Panc1 (cell line): Measurements from ENCODE around the gene QRICH1. TPM values are rescaled to one million over a fixed set of nuclear protein-coding genes. Genes with fewer than 3 reads are reported as not detected.

Experiments
- ATAC-seq: fragments of 200-7000 bp; cut with Tn5 transposase; 2 replicates; pipeline ENCODE4 v1.9.1; 2020; ENCODE audit warnings: mild to moderate bottlenecking, moderate library complexity
- BruUV-seq: library from RNA; stranded (reverse); fragments of 400-500 nt; replicated peaks from 2 replicates; lab custom pipeline; 2021; lab: Mats Ljungman, UMichigan
- CTCF ChIA-PET: fragments of 300-600 bp; sonication (Branson Sonifier 250); formaldehyde crosslinking; loops from one replicate; lab custom pipeline; 2022; ENCODE audit warnings: antibody characterized with exemption; lab: Charles Lee
- POLR2A ChIA-PET: fragments of 300-600 bp; sonication (Branson Sonifier 250); formaldehyde crosslinking; loops from one replicate; lab custom pipeline; 2022; ENCODE audit warnings: antibody characterized with exemption; lab: Charles Lee
- DNase-seq: peaks from one replicate; pipeline ENCODE4 v3.0.0-alpha.2; 2010; ENCODE audit warnings: low read depth, low spot score
- H3K27ac ChIP-seq: 2 replicates; pipeline ENCODE4 v1.5.1; 2011; ENCODE audit warnings: mild to moderate bottlenecking, low read length, inconsistent platforms
- H3K27me3 ChIP-seq: fragments of 200-500 bp; sonication (Bioruptor generic); 2 replicates; pipeline ENCODE4 v1.6.0; 2014; ENCODE audit warnings: low read length, inconsistent platforms; ENCODE audit not compliant: control insufficient read depth, insufficient read depth
- H3K36me3 ChIP-seq: fragments of 200-500 bp; sonication (Bioruptor generic); 2 replicates; pipeline ENCODE4 v1.5.1; 2014; ENCODE audit warnings: inconsistent platforms, mild to moderate bottlenecking, low read length, moderate library complexity; ENCODE audit not compliant: control insufficient read depth, insufficient read depth
- H3K4me1 ChIP-seq: 2 replicates; pipeline ENCODE4 v1.5.1; 2011; ENCODE audit warnings: inconsistent platforms, mild to moderate bottlenecking, low read length, moderate library complexity; ENCODE audit not compliant: control insufficient read depth, insufficient read depth
- H3K4me3 ChIP-seq, 2 experiments: 2 replicates each; pipeline ENCODE4 v1.5.1; 2011 to 2012; ENCODE audit warnings: low read depth in 2 of 2, low read length in 2 of 2, mild to moderate bottlenecking in 2 of 2, inconsistent platforms in 1 of 2, moderate library complexity in 1 of 2
- H3K9me3 ChIP-seq: fragments of 200-500 bp; sonication (Bioruptor generic); 2 replicates; pipeline ENCODE4 v1.5.1; 2014; ENCODE audit warnings: low read depth, mild to moderate bottlenecking, inconsistent platforms, low read length, moderate library complexity; ENCODE audit not compliant: control insufficient read depth, insufficient read depth
- CTCF ChIP-seq: fragments of 450-650 bp; IDR thresholded peaks from 2 replicates; pipeline ENCODE4 v1.5.1; 2017; ENCODE audit warnings: mild to moderate bottlenecking
- POLR2AphosphoS5 ChIP-seq: IDR thresholded peaks from 2 replicates; pipeline ENCODE4 v1.6.1; 2012; ENCODE audit warnings: mild to moderate bottlenecking, low read depth, low read length, moderate library complexity
- REST ChIP-seq, 2 experiments: IDR thresholded peaks; 2 replicates each; pipeline ENCODE4 v1.6.1; 2011 to 2012; ENCODE audit warnings: low read depth in 2 of 2, control low read depth in 1 of 2, low read length in 1 of 2, mild to moderate bottlenecking in 1 of 2, moderate library complexity in 1 of 2; ENCODE audit not compliant: insufficient read depth in 1 of 2
- SIN3A ChIP-seq: IDR thresholded peaks from 2 replicates; pipeline ENCODE4 v1.6.1; 2012; ENCODE audit warnings: low read depth, mild to moderate bottlenecking, low read length, moderate library complexity, borderline replicate concordance; ENCODE audit not compliant: insufficient read depth
- TCF7L2 ChIP-seq: IDR thresholded peaks from 2 replicates; pipeline ENCODE4 v1.6.1; 2011; ENCODE audit warnings: mild to moderate bottlenecking, low read depth, low read length, inconsistent platforms
- in situ Hi-C: cut with HindIII; loops from 2 replicates; pipeline ENCODE4 v1.10.0; 2016; ENCODE audit warnings: low sequenced_read_pairs, low pct_unique_long_range_greater_than_20kb
- intact Hi-C: fragments of 100-400 bp; cut with micrococcal nuclease; formaldehyde crosslinking; loops from one replicate; pipeline ENCODE4 v1.10.0; 2022; ENCODE audit not compliant: unreplicated experiment
- total RNA-seq: library from RNA; stranded (reverse); gene quantifications from one replicate; pipeline ENCODE4 v1.2.1, GENCODE V29; 2021; ENCODE audit not compliant: unreplicated experiment

Gene QRICH1
- total RNA-seq, 1 experiment from 2014 or later, result 79.9 TPM

- CTCF ChIA-PET, result no interaction called here
- intact Hi-C loops (no loop called here), in situ Hi-C loops (no loop called here)
- no peak for TF ChIP-seq REST (IDR thresholded peaks at IDR 0.05; ENCODE audit: insufficient read depth in 1 of 2, low read depth in 2 of 2, low read length in 1 of 2)
- TF ChIP-seq TCF7L2, result no peak
- Histone ChIP-seq H3K9me3 (no peaks in the 10 kb centered on the region), H3K36me3 (no peaks in the 10 kb centered on the region; the same call in 1 of the 2 replicates), H3K4me3 (no peak overlapping the region), H3K27ac (no peak overlapping the region), H3K4me1 (no peaks in the 10 kb centered on the region; the same call in 1 of the 2 replicates), H3K27me3 (no peaks in the 10 kb centered on the region)
- DNase-seq, result no peak
- BruUV-seq, result no TSS peak
- POLR2A ChIA-PET, result no interaction called here
- no peak for ATAC-seq
These were observed 31.3 kb upstream of the QRICH1 start for GRCh38 chr3:49124991-49125670.

- H3K27ac ChIP-seq, result no peak overlapping the region
- intact Hi-C loops (no loop called here), in situ Hi-C loops (no loop called here)
- BruUV-seq, result no TSS peak
- H3K36me3 ChIP-seq, result no peaks in the 10 kb centered on the region; the same call in 1 of the 2 replicates
- DNase-seq (no peak), ATAC-seq (no peak)
- H3K4me1 ChIP-seq, result peaks cover 8% of the 10 kb centered on the region
- ChIA-PET CTCF (no interaction called here), POLR2A (no interaction called here)
- no peaks in the 10 kb centered on the region for H3K9me3 ChIP-seq
- no peak overlapping the region for H3K4me3 ChIP-seq
- TF ChIP-seq REST (IDR thresholded peaks at IDR 0.05; ENCODE audit: insufficient read depth in 1 of 2, low read depth in 2 of 2, low read length in 1 of 2), result no peak
- no peak for TF ChIP-seq SIN3A
- no peak for TF ChIP-seq POLR2AphosphoS5
- no peak for TF ChIP-seq TCF7L2
- TF ChIP-seq CTCF, result no peak
- no peaks in the 10 kb centered on the region for H3K27me3 ChIP-seq
These were observed 30.3 kb upstream of the QRICH1 start for GRCh38 chr3:49124203-49124602.
